Trophoblast cell (in vitro differentiated cells and primary cell): ENCODE results near the gene RNF7.

Experiments
- DNase-seq, 2 donors: peaks; one replicate each; pipeline ENCODE4 v3.0.0-alpha.2; 2016
- H2AFZ ChIP-seq: 2 replicates; pipeline ENCODE4 v1.6.1; 2013; ENCODE audit warnings: low read length, moderate library complexity, mild to moderate bottlenecking; ENCODE audit not compliant: insufficient read depth, poor library complexity
- H2AK5ac ChIP-seq: 2 replicates; pipeline ENCODE4 v1.6.1; 2013; ENCODE audit warnings: mild to moderate bottlenecking, low read length
- H2BK120ac ChIP-seq: 2 replicates; pipeline ENCODE4 v1.6.1; 2013; ENCODE audit warnings: low read length, mild to moderate bottlenecking, moderate library complexity; ENCODE audit not compliant: insufficient read depth, poor library complexity
- H2BK12ac ChIP-seq: 2 replicates; pipeline ENCODE4 v1.6.1; 2013; ENCODE audit warnings: mild to moderate bottlenecking, low read length, moderate library complexity
- H2BK5ac ChIP-seq: 2 replicates; pipeline ENCODE4 v1.6.1; 2013; ENCODE audit warnings: low read length, low read depth, moderate library complexity, mild to moderate bottlenecking; ENCODE audit not compliant: poor library complexity
- H3K14ac ChIP-seq: 2 replicates; pipeline ENCODE4 v1.6.1; 2013; ENCODE audit warnings: mild to moderate bottlenecking, low read length
- H3K18ac ChIP-seq: 2 replicates; pipeline ENCODE4 v1.6.1; 2013; ENCODE audit warnings: mild to moderate bottlenecking, low read length
- H3K23ac ChIP-seq: 2 replicates; pipeline ENCODE4 v1.6.1; 2013; ENCODE audit warnings: low read length
- H3K27ac ChIP-seq: 2 replicates; pipeline ENCODE4 v1.5.1; 2013; ENCODE audit warnings: low read depth, mild to moderate bottlenecking, inconsistent platforms, low read length, moderate library complexity
- H3K27me3 ChIP-seq: 2 replicates; pipeline ENCODE4 v1.6.1; 2013; ENCODE audit warnings: inconsistent platforms, mild to moderate bottlenecking, low read length, moderate library complexity; ENCODE audit not compliant: insufficient read depth
- H3K36me3 ChIP-seq, 2 experiments: 1 replicate in 1 of 2; 2 replicates in 1 of 2; pipeline ENCODE4 v1.6.1; 2013; ENCODE audit warnings: low read length in 2 of 2, mild to moderate bottlenecking in 2 of 2, moderate library complexity in 1 of 2; ENCODE audit not compliant: insufficient read depth in 2 of 2, control insufficient read depth in 1 of 2
- H3K4ac ChIP-seq: 2 replicates; pipeline ENCODE4 v1.6.1; 2013; ENCODE audit warnings: low read depth, mild to moderate bottlenecking, low read length, moderate library complexity
- H3K4me1 ChIP-seq, 2 experiments: 1 replicate in 1 of 2; 2 replicates in 1 of 2; pipeline ENCODE4 v1.6.1; 2013; ENCODE audit warnings: low read length in 2 of 2, mild to moderate bottlenecking in 2 of 2, moderate library complexity in 1 of 2; ENCODE audit not compliant: insufficient read depth in 2 of 2, control insufficient read depth in 1 of 2
- H3K4me2 ChIP-seq: 2 replicates; pipeline ENCODE4 v1.6.1; 2013; ENCODE audit warnings: inconsistent platforms, mild to moderate bottlenecking, low read length, moderate library complexity
- H3K4me3 ChIP-seq: 2 replicates; pipeline ENCODE4 v1.5.1; 2013; ENCODE audit warnings: mild to moderate bottlenecking, low read depth, low read length, inconsistent platforms
- H3K79me1 ChIP-seq: one replicate; pipeline ENCODE4 v1.6.1; 2013; ENCODE audit warnings: low read length
- H3K79me2 ChIP-seq: 2 replicates; pipeline ENCODE4 v1.6.1; 2013; ENCODE audit warnings: low read length, mild to moderate bottlenecking; ENCODE audit not compliant: control insufficient read depth, insufficient read depth, poor library complexity
- H3K9ac ChIP-seq: 2 replicates; pipeline ENCODE4 v1.6.1; 2013; ENCODE audit warnings: mild to moderate bottlenecking, low read length
- H3K9me3 ChIP-seq: 2 replicates; pipeline ENCODE4 v1.6.1; 2013; ENCODE audit warnings: low read depth, mild to moderate bottlenecking, control low read depth, inconsistent platforms, low read length; ENCODE audit not compliant: insufficient read depth
- H4K12ac ChIP-seq: 2 replicates; pipeline ENCODE4 v1.6.1; 2013; ENCODE audit warnings: low read depth, mild to moderate bottlenecking, low read length, moderate library complexity
- H4K8ac ChIP-seq: 2 replicates; pipeline ENCODE4 v1.6.1; 2013; ENCODE audit warnings: low read depth, mild to moderate bottlenecking, low read length, moderate library complexity
- H4K91ac ChIP-seq: one replicate; pipeline ENCODE4 v1.6.1; 2013; ENCODE audit warnings: low read depth, mild to moderate bottlenecking, low read length, moderate library complexity
- WGBS: extraction: QIAGEN DNeasy Blood & Tissue Kit; methylation state at CpG from one replicate; pipeline ENCODE4 v1.1.7; 2013; ENCODE audit warnings: missing lambda C conversion rate; ENCODE audit not compliant: insufficient read length, insufficient coverage; ENCODE audit errors: extremely low coverage; 5-methylcytosine and 5-hydroxymethylcytosine counted together

The RNF7 gene

GRCh38 chr3:141783632-141784031 lies 45.5 kb downstream of the RNF7 start:
- Histone ChIP-seq H3K9me3 (no peaks in the 10 kb centered on the region), H3K79me2 (no peaks in the 10 kb centered on the region), H3K36me3 (no peaks in the 10 kb centered on the region), H3K27me3 (no peaks in the 10 kb centered on the region), H3K4me1 (no peaks in the 10 kb centered on the region), H3K14ac (no peak overlapping the region), H3K4me3 (no peak overlapping the region), H3K4me2 (no peak overlapping the region), H4K8ac (no peak overlapping the region), H3K18ac (no peak overlapping the region), H2AFZ (no peak overlapping the region), H3K27ac (no peak overlapping the region), H2BK12ac (no peak overlapping the region), H4K12ac (no peak overlapping the region), H2BK120ac (no peak overlapping the region), H3K23ac (no peak overlapping the region), H2BK5ac (no peak overlapping the region), H3K9ac (no peak overlapping the region), H2AK5ac (no peak overlapping the region), H3K4ac (no peak overlapping the region), H3K79me1 (no peaks in the 10 kb centered on the region), H4K91ac (no peak overlapping the region)
- WGBS, result no CpG with 5 or more reads among the region's 6 CpGs
- no peak for DNase-seq

DNA sequence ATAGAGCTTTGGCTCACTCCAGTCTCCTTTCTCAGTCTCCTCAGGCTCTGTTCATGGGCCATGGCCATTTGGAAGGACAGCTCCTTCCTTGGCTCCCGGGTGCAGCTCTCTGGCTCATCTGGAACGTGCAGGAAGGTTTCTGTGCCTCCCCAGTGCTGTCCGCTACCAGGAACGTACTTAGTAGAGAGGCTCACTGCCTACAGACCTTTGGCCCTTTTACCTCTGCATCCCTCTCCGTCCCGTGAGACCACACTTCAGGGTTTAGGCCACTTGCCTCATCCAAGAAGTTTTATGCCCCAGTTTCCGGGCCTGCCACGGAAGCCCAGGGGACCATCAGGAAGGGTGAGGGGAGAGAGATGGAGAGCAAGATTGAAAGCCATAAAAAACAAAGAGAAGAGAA lies 46.0 kb downstream of the RNF7 start:
- Histone ChIP-seq H3K36me3 (no peaks in the 10 kb centered on the region), H3K4me2 (no peak overlapping the region), H2BK120ac (no peak overlapping the region), H3K23ac (no peak overlapping the region), H3K4me1 (no peaks in the 10 kb centered on the region), H3K79me2 (no peaks in the 10 kb centered on the region), H2BK5ac (no peak overlapping the region), H4K12ac (no peak overlapping the region), H2BK12ac (no peak overlapping the region), H3K27ac (no peak overlapping the region), H3K27me3 (no peaks in the 10 kb centered on the region), H3K4ac (no peak overlapping the region), H3K9me3 (no peaks in the 10 kb centered on the region), H3K18ac (no peak overlapping the region), H3K79me1 (no peaks in the 10 kb centered on the region), H4K8ac (no peak overlapping the region), H2AK5ac (no peak overlapping the region), H4K91ac (no peak overlapping the region), H3K14ac (no peak overlapping the region), H3K4me3 (no peak overlapping the region), H3K9ac (no peak overlapping the region), H2AFZ (no peak overlapping the region)
- no peak for DNase-seq
- no CpG with 5 or more reads among the region's 8 CpGs for WGBS

GRCh38 chr3:141784531-141784930 lies 46.4 kb downstream of the RNF7 start:
- no peak overlapping the region for H2BK120ac ChIP-seq
- no peak overlapping the region for H4K8ac ChIP-seq
- no peaks in the 10 kb centered on the region for H3K4me1 ChIP-seq
- no peak overlapping the region for H3K4ac ChIP-seq
- H3K18ac ChIP-seq, result no peak overlapping the region
- WGBS, result no CpG with 5 or more reads among the region's 2 CpGs
- H3K79me2 ChIP-seq, result no peaks in the 10 kb centered on the region
- no peak overlapping the region for H3K23ac ChIP-seq
- no peak overlapping the region for H3K4me2 ChIP-seq
- H3K9ac ChIP-seq, result no peak overlapping the region
- H2BK5ac ChIP-seq, result no peak overlapping the region
- no peak for DNase-seq
- no peaks in the 10 kb centered on the region for H3K36me3 ChIP-seq
- no peak overlapping the region for H3K4me3 ChIP-seq
- no peak overlapping the region for H4K91ac ChIP-seq
- H2BK12ac ChIP-seq, result no peak overlapping the region
- H4K12ac ChIP-seq, result no peak overlapping the region
- H3K27ac ChIP-seq, result no peak overlapping the region
- H3K79me1 ChIP-seq, result no peaks in the 10 kb centered on the region
- no peaks in the 10 kb centered on the region for H3K9me3 ChIP-seq
- no peak overlapping the region for H3K14ac ChIP-seq
- H3K27me3 ChIP-seq, result no peaks in the 10 kb centered on the region
- H2AK5ac ChIP-seq, result no peak overlapping the region
- no peak overlapping the region for H2AFZ ChIP-seq

DNA sequence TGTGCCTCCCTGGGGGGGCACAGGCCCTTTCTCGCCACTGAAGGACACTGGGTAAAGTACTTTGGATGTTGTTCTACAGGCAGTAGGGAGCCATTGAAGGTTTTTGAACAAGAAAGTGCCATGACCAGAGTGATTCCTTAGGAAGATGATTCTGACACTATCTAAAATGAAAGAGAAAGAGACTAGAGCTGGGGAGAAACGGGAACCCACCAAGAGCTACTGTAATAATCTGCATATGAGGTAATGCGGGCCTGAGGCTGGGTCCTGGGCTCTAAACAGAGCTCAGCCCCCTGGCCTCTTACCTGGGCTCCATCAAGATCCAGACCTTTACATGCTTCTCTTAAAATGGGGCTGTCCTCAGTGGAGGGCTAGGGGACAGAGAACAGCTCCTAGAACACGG lies 50.1 kb downstream of the RNF7 start:
- H4K91ac ChIP-seq, result no peak overlapping the region
- no peak overlapping the region for H2AFZ ChIP-seq
- no peak overlapping the region for H3K27ac ChIP-seq
- no peak overlapping the region for H2BK5ac ChIP-seq
- no peaks in the 10 kb centered on the region for H3K4me1 ChIP-seq
- no peak overlapping the region for H4K12ac ChIP-seq
- H3K4me3 ChIP-seq, result no peak overlapping the region
- no peak overlapping the region for H3K4ac ChIP-seq
- no peaks in the 10 kb centered on the region for H3K9me3 ChIP-seq
- DNase-seq, result no peak
- H3K18ac ChIP-seq, result no peak overlapping the region
- H2BK12ac ChIP-seq, result no peak overlapping the region
- no peaks in the 10 kb centered on the region for H3K27me3 ChIP-seq
- no peak overlapping the region for H2AK5ac ChIP-seq
- H4K8ac ChIP-seq, result no peak overlapping the region
- no peak overlapping the region for H3K4me2 ChIP-seq
- H2BK120ac ChIP-seq, result no peak overlapping the region
- WGBS, result no CpG with 5 or more reads among the region's 4 CpGs
- H3K79me2 ChIP-seq, result no peaks in the 10 kb centered on the region
- no peaks in the 10 kb centered on the region for H3K36me3 ChIP-seq
- H3K14ac ChIP-seq, result no peak overlapping the region
- no peak overlapping the region for H3K9ac ChIP-seq
- H3K23ac ChIP-seq, result no peak overlapping the region
- H3K79me1 ChIP-seq, result no peaks in the 10 kb centered on the region
